Measurements from ENCODE around the gene SLC17A1. TPM values are rescaled to one million over a fixed set of nuclear protein-coding genes. Genes with fewer than 3 reads are reported as not detected.

The SLC17A1 gene
- total RNA-seq, 1 experiment from 2014 or later, result not detected

DNA sequence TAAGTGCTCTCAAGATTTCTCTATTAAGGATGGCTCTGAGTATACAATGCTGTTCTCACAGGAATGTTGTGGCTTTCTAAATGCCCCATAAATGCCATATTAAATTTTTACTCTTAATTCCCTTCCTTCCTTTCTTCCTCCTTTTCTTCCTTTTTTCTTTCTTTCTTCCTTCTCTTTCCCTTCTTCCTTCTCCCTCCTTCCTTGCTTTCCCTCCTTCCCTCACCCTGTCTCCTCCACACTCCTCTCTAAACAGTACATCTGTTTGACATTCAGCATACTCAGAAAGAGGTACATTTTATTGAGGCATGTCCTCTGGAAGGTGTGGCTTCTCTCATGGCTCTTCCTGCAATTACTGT is 433 bp upstream of the SLC17A1 start:
- no peaks in the 10 kb centered on the region for H3K27me3 Mint-ChIP-seq (ENCODE audit: insufficient read depth, unreplicated experiment)
- peaks cover 28% of the 10 kb centered on the region for H3K4me1 ChIP-seq
- peaks cover 14% of the 10 kb centered on the region for H3K4me1 Mint-ChIP-seq (ENCODE audit: low read depth, unreplicated experiment)
- H3K27me3 ChIP-seq (replicated peaks; ENCODE audit: control insufficient read depth, insufficient read depth, low read length), result no peaks in the 10 kb centered on the region
- no peaks in the 10 kb centered on the region for H3K36me3 Mint-ChIP-seq (ENCODE audit: insufficient read depth, unreplicated experiment)
- no peak overlapping the region for H3K27ac Mint-ChIP-seq (ENCODE audit: unreplicated experiment)
- no peaks in the 10 kb centered on the region for H3K9me3 ChIP-seq
- no peak for DNase-seq
- intact Hi-C loops (cut with micrococcal nuclease; ENCODE audit: unreplicated experiment), result no loop called here
- no peaks in the 10 kb centered on the region for H3K9me3 Mint-ChIP-seq (ENCODE audit: unreplicated experiment)
- CTCF ChIA-PET, result no interaction called here
- POLR2A ChIA-PET, result no interaction called here
- no peak overlapping the region for H3K4me3 ChIP-seq (ENCODE audit: low read depth, low read length)
- H3K4me3 Mint-ChIP-seq (ENCODE audit: unreplicated experiment), result no peak overlapping the region
- H3K36me3 ChIP-seq (ENCODE audit: control insufficient read depth, insufficient read depth, low read length), result no peaks in the 10 kb centered on the region
- BruUV-seq (replicated peaks), result no TSS peak
- TF ChIP-seq, protein P1, sequence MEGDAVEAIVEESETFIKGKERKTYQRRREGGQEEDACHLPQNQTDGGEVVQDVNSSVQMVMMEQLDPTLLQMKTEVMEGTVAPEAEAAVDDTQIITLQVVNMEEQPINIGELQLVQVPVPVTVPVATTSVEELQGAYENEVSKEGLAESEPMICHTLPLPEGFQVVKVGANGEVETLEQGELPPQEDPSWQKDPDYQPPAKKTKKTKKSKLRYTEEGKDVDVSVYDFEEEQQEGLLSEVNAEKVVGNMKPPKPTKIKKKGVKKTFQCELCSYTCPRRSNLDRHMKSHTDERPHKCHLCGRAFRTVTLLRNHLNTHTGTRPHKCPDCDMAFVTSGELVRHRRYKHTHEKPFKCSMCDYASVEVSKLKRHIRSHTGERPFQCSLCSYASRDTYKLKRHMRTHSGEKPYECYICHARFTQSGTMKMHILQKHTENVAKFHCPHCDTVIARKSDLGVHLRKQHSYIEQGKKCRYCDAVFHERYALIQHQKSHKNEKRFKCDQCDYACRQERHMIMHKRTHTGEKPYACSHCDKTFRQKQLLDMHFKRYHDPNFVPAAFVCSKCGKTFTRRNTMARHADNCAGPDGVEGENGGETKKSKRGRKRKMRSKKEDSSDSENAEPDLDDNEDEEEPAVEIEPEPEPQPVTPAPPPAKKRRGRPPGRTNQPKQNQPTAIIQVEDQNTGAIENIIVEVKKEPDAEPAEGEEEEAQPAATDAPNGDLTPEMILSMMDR (IDR thresholded peaks at IDR 0.05; ENCODE audit: insufficient read depth in 1 of 2, low read depth in 1 of 2, low read length in 1 of 2, severe bottlenecking in 1 of 2, unreplicated experiment in 1 of 2), result no peak

DNA sequence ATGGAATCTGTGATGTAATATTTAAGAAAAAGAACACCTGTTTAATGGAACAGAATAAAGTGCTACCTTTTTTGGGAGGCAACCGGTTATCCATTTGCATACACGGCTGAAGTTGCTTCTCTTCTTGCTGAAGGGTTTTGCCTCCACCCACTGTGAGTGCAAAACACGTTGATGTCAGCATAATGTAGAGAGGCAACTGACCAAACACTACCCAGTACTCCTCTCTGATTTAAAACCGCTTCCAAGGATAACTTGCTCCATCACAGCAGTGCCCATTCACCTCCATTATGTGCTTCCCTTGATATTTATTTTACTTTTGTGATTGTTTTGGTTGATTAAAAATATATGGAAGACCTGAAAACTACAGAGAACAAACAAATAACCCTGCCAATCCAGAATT is 1.4 kb downstream of the SLC17A1 start:
- H3K4me1 Mint-ChIP-seq (ENCODE audit: low read depth, unreplicated experiment), result peaks cover 14% of the 10 kb centered on the region
- CTCF ChIA-PET, result no interaction called here
- Histone ChIP-seq H3K36me3 (ENCODE audit: control insufficient read depth, insufficient read depth, low read length) (no peaks in the 10 kb centered on the region), H3K9me3 (no peaks in the 10 kb centered on the region), H3K4me1 (peaks cover 20% of the 10 kb centered on the region), H3K27me3 (replicated peaks; ENCODE audit: control insufficient read depth, insufficient read depth, low read length) (no peaks in the 10 kb centered on the region), H3K4me3 (ENCODE audit: low read depth, low read length) (no peak overlapping the region)
- no peaks in the 10 kb centered on the region for H3K9me3 Mint-ChIP-seq (ENCODE audit: unreplicated experiment)
- no TSS peak for BruUV-seq (replicated peaks)
- DNase-seq, result no peak
- H3K27me3 Mint-ChIP-seq (ENCODE audit: insufficient read depth, unreplicated experiment), result peaks cover 8% of the 10 kb centered on the region
- TF ChIP-seq, protein P1 (IDR thresholded peaks at IDR 0.05; ENCODE audit: insufficient read depth in 1 of 2, low read depth in 1 of 2, low read length in 1 of 2, severe bottlenecking in 1 of 2, unreplicated experiment in 1 of 2), result no peak
- intact Hi-C loops (cut with micrococcal nuclease; ENCODE audit: unreplicated experiment), result no loop called here
- no peaks in the 10 kb centered on the region for H3K36me3 Mint-ChIP-seq (ENCODE audit: insufficient read depth, unreplicated experiment)
- no peak overlapping the region for H3K27ac Mint-ChIP-seq (ENCODE audit: unreplicated experiment)
- no peak overlapping the region for H3K4me3 Mint-ChIP-seq (ENCODE audit: unreplicated experiment)
- POLR2A ChIA-PET, result no interaction called here

DNA sequence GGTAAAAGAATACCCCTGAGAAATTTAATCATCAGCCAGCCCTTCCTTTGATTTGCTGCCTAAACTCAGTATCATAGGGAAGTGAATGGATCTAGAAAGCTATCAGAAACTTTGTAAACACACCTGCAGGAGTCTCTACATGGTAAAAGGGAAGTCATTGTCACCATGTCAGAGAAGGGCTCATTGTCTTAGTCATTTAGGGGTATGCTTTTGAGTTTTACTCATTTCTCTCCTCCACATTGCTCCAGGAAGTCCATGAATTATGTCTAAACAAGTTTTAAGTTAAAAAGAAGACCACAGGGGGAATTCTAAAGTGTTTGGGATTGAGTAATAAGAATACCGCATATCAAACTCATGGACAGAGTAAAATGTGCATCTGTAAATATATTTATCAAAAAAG is 2.5 kb downstream of the SLC17A1 start:
- no peaks in the 10 kb centered on the region for H3K9me3 ChIP-seq
- Mint-ChIP-seq H3K27ac (ENCODE audit: unreplicated experiment) (no peak overlapping the region), H3K9me3 (ENCODE audit: unreplicated experiment) (no peaks in the 10 kb centered on the region), H3K4me1 (ENCODE audit: low read depth, unreplicated experiment) (peaks cover 14% of the 10 kb centered on the region), H3K4me3 (ENCODE audit: unreplicated experiment) (no peak overlapping the region), H3K27me3 (ENCODE audit: insufficient read depth, unreplicated experiment) (peaks cover 13% of the 10 kb centered on the region), H3K36me3 (ENCODE audit: insufficient read depth, unreplicated experiment) (no peaks in the 10 kb centered on the region)
- H3K4me3 ChIP-seq (ENCODE audit: low read depth, low read length), result no peak overlapping the region
- no TSS peak for BruUV-seq (replicated peaks)
- DNase-seq, result no peak
- ChIA-PET POLR2A (no interaction called here), CTCF (no interaction called here)
- peaks cover 19% of the 10 kb centered on the region for H3K4me1 ChIP-seq
- H3K36me3 ChIP-seq (ENCODE audit: control insufficient read depth, insufficient read depth, low read length), result no peaks in the 10 kb centered on the region
- TF ChIP-seq, protein P1 (IDR thresholded peaks at IDR 0.05; ENCODE audit: insufficient read depth in 1 of 2, low read depth in 1 of 2, low read length in 1 of 2, severe bottlenecking in 1 of 2, unreplicated experiment in 1 of 2), result no peak
- no peaks in the 10 kb centered on the region for H3K27me3 ChIP-seq (replicated peaks; ENCODE audit: control insufficient read depth, insufficient read depth, low read length)
- intact Hi-C loops (cut with micrococcal nuclease; ENCODE audit: unreplicated experiment), result no loop called here
